Neural crest cell (in vitro differentiated cells): Measurements from ENCODE around the gene UCP3. TPM values are rescaled to one million over a fixed set of nuclear protein-coding genes. Genes with fewer than 3 reads are reported as not detected.

ENCODE experiments used
- DNase-seq: peaks from one replicate; pipeline ENCODE4 v3.0.0; 2021; ENCODE audit warnings: low read depth, mixed read lengths, low spot score
- H3K27ac Mint-ChIP-seq: one replicate; pipeline ENCODE4 v1.8.0; 2021; ENCODE audit warnings: mild to moderate bottlenecking, mixed read lengths; ENCODE audit not compliant: unreplicated experiment
- H3K27me3 Mint-ChIP-seq: 2 replicates; pipeline ENCODE4 v1.8.0; 2021; ENCODE audit warnings: low read depth, mild to moderate bottlenecking, mixed read lengths
- H3K36me3 Mint-ChIP-seq: 2 replicates; pipeline ENCODE4 v1.8.0; 2021; ENCODE audit warnings: low read depth, mild to moderate bottlenecking, mixed read lengths
- H3K4me1 Mint-ChIP-seq: 2 replicates; pipeline ENCODE4 v1.8.0; 2021; ENCODE audit warnings: mixed read lengths
- H3K4me3 Mint-ChIP-seq: one replicate; pipeline ENCODE4 v1.8.0; 2021; ENCODE audit warnings: mild to moderate bottlenecking, mixed read lengths
- H3K9me3 Mint-ChIP-seq: 2 replicates; pipeline ENCODE4 v1.8.0; 2021; ENCODE audit warnings: mixed read lengths
- total RNA-seq: library from RNA; stranded (reverse); gene quantifications from 2 replicates; pipeline ENCODE4 v1.2.1, GENCODE V29; 2021
- TF ChIP-seq, protein P1 (sequence below): fragments of 200-600 bp; sonication (generic); conservative IDR thresholded peaks from 2 replicates; pipeline ENCODE4 v1.5.0; 2021; ENCODE audit warnings: antibody characterized with exemption, mild to moderate bottlenecking

The UCP3 gene
- total RNA-seq, 1 donor from 2014 or later: 4.0 TPM

DNA sequence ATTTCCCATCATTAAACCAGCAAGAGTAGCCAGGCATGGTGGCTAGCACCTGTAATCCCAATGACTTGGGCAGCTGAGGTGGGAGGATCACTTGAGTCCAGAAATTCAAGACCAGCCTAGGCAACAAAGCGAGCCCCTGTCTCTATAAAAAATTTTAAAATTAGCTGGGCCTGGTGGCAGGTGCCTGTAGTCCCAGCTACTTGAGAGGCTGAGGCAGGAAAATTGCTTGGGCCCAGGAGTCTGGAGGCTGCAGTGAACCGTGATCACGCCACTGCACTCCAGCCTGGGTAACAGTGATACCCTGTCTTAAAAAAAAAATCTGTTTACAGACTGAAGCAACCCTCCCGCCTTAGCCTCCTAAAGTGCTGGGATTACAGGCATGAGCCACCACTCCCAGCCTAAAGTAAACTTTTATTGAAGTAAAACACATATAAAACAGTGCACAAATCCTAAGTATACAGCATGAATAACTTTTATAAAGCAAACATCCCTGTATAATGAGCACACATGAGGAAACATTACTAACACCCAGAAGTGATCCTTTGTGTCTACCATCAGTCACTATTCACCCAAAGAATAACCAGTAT is 12.6 kb downstream of the UCP3 start:
- Mint-ChIP-seq H3K27me3 (no peaks in the 10 kb centered on the region), H3K4me3 (no peak overlapping the region), H3K9me3 (no peaks in the 10 kb centered on the region), H3K4me1 (no peaks in the 10 kb centered on the region), H3K27ac (no peak overlapping the region), H3K36me3 (no peaks in the 10 kb centered on the region)
- TF ChIP-seq, protein P1, sequence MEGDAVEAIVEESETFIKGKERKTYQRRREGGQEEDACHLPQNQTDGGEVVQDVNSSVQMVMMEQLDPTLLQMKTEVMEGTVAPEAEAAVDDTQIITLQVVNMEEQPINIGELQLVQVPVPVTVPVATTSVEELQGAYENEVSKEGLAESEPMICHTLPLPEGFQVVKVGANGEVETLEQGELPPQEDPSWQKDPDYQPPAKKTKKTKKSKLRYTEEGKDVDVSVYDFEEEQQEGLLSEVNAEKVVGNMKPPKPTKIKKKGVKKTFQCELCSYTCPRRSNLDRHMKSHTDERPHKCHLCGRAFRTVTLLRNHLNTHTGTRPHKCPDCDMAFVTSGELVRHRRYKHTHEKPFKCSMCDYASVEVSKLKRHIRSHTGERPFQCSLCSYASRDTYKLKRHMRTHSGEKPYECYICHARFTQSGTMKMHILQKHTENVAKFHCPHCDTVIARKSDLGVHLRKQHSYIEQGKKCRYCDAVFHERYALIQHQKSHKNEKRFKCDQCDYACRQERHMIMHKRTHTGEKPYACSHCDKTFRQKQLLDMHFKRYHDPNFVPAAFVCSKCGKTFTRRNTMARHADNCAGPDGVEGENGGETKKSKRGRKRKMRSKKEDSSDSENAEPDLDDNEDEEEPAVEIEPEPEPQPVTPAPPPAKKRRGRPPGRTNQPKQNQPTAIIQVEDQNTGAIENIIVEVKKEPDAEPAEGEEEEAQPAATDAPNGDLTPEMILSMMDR: no peak
- no peak for DNase-seq

DNA sequence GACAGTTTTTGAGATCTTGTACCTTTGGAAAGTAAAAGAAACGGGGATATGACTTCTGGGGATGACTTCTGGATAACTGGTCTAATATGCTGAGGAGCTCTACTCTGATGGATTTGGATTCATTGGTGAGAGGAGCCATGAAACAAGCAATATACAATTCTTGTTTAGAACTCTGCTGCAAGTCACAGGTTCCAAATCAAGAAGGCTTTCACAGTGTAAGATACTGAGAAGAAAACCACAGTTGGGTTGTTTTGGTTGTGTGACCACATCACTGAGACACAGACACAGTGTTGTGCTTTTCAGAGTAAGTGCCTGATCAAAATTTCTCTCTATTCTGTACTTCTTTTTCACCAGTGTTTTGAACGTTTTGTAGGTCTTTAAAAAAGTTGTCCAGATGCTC is 13.2 kb downstream of the UCP3 start:
- DNase-seq: no peak
- H3K4me1 Mint-ChIP-seq: no peaks in the 10 kb centered on the region
- H3K27me3 Mint-ChIP-seq: no peaks in the 10 kb centered on the region
- H3K27ac Mint-ChIP-seq: no peak overlapping the region
- TF ChIP-seq, protein P1: no peak
- no peaks in the 10 kb centered on the region for H3K36me3 Mint-ChIP-seq
- no peak overlapping the region for H3K4me3 Mint-ChIP-seq
- no peaks in the 10 kb centered on the region for H3K9me3 Mint-ChIP-seq

DNA sequence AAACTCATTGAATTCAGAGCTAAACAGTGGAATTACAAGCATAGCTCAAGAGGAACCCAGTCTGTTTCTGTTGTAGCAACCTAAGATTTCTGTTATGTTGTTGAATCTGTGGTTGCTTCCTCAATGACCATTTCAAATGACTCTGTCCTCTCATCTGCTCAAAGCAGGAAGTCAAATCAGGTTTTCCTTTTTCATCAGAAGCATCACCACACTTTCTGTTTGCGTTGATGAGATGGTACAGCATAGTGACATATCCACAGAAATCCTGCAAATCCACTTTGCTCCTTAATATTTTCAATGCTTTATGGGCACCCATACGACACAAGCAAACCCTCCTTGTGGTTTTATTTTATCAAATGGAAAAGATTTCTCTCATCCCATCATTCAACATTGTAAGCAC is 13.6 kb downstream of the UCP3 start:
- Mint-ChIP-seq H3K36me3 (no peaks in the 10 kb centered on the region), H3K4me3 (no peak overlapping the region), H3K4me1 (no peaks in the 10 kb centered on the region), H3K27me3 (no peaks in the 10 kb centered on the region), H3K27ac (no peak overlapping the region), H3K9me3 (no peaks in the 10 kb centered on the region)
- TF ChIP-seq, protein P1: no peak
- DNase-seq: no peak

DNA sequence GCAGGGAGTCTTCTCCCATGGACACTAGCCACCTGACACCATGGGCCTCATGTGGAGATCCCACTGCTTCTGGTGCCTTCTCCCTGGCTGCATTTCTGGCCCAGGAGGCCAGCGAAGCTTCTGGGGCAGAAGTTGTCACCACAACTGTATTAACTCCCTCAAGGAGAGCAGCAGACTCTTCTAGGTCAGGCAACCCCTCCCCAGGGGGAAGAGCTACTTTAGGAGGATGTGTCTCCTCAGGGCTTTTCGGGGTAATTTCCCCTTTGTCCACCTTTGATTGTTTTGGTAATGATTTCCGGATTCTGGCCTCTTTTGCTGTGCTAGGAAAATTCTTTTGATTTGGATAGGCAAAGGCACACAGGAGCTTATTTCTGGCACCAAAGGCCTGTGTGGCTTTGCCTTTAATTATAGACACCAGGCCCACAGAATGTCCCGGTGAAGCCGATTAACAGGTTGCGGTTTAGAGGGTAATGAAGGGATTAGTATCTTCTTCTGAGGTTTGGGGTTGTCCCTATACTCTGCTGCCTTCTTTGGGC is 17.3 kb downstream of the UCP3 start:
- Mint-ChIP-seq H3K36me3 (no peaks in the 10 kb centered on the region), H3K4me3 (no peak overlapping the region), H3K4me1 (no peaks in the 10 kb centered on the region), H3K27me3 (no peaks in the 10 kb centered on the region), H3K9me3 (no peaks in the 10 kb centered on the region), H3K27ac (peak overlapping the region; percentile 27)
- TF ChIP-seq, protein P1: no peak
- no peak for DNase-seq

DNA sequence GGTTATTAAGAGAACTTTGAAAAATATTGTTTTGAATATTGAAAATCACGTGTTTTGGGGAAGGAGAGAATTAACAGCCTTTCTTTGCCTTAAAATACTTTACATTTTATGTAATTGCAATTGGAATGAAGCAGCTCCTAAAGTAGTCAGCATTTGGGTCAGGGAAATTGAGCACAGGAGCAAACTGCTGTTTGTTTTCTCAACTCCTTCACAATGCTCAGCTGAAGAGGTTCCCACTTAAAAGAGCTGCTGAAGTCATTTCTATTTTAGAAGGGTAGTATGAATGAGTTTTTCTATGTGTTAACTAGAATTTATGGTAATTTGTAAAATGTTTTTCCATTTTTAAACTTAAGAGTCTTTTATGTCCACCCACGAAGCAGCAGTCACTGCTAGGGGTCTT is 18.2 kb downstream of the UCP3 start:
- Mint-ChIP-seq H3K27ac (no peak overlapping the region), H3K9me3 (no peaks in the 10 kb centered on the region), H3K36me3 (no peaks in the 10 kb centered on the region), H3K27me3 (no peaks in the 10 kb centered on the region), H3K4me3 (no peak overlapping the region), H3K4me1 (no peaks in the 10 kb centered on the region)
- TF ChIP-seq, protein P1: no peak
- DNase-seq: no peak
